Measurements from ENCODE around the gene WWC2.
A peak's percentile ranks its signal among the peaks of the same experiment; 100 is the strongest.

Gene WWC2

DNA sequence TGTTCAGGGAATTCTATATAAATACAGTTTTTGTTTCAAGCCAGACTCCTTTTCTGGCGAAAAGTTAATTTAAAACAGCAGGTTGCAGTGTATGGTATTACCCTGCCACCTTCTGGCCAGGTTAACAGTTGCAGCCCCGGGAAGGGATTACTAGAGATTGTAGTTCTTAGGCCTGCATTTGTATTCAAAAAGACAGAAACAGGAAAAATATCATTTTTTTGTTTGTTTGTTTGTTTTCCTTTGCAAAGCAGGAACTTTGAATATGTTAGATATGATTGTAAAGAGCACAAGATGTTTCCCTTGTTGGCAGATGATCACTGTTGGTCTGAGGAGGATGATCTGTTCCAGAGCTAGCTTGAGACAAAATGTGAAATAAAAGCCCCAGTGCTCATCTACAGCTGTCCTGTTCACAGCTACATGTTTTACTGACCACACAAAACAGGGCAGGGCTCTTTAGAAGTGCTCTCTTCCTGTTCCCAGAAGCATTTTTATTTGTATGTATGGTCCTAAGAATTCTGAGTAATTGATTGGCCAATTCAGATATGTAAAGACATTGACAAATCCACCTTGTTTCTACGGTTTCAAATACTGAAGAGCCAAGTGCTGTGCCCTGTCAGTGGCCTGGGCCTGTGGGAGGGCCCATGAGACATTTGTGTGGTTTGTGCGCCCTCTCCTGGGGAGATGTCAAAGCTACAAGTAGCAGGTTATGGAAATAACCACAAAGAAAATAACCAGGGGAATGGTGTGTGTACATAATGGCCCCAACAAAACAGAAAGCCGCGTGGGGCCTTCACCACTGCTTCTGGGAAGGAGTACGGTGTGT is 163.1 kb downstream of the WWC2 start:
- DNase-seq: peak; percentile 67

DNA sequence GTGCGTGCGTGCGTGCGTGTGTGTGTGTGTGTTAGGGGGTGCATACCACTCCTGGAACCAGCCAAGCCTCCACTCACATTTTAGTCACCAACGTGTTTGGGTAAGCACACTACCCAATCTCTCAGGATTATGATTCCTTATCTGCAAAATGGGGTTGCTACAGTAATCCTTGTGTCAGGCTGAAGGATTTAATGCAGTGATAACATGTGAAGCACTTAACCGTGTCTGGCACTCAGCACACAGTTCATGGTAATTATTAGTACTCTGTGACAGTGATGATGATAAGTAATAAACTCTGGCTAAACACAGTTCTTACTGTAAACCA is 163.7 kb downstream of the WWC2 start:
- DNase-seq: no peak

DNA sequence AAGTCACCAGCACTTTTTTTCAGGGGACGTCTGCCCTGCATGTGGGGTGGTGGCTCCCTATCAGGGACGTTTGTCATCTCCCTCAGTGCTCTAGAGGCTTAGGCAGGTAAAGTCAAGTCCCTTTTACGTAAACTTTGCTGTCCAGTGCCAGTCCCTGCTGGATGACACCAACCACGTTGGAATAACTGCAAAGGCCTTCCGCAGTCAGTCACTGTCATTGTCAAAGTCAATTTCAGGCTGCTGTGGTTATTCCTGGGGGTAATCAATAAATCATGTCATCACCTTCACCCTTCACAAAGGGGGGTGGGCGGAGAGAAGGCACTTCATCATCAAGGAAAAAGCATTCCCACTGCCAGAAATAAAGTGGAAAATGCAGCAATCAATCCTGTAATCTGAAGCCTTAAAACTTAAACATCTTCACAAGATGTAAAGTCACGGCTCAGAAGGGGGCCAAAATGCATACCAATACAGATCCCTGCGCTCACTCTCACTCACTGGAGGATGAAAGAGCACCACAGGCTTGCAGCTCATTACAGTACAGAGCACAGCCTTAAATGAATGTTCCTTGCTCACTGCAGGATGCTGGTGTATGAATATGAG is 164.8 kb downstream of the WWC2 start:
- DNase-seq: no peak

DNA sequence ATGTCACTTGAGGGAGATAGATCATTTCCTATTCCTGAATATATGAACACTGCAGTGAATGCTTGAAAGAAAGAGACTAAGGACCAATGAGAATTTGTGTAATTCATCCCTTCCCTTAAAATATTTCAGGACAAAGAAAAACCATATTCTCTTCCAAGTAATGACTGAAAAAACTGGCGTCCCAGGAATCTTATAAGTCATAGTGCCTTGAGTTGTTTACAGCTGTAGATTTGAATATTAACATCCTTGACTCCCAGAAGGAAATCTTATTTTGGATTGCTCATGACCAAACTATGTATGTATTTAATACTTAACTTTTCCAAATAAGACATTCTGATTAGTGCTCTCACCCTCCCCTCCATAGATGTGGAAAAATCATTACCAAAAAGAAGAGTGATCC is 165.6 kb downstream of the WWC2 start:
- DNase-seq: peak; percentile 8

DNA sequence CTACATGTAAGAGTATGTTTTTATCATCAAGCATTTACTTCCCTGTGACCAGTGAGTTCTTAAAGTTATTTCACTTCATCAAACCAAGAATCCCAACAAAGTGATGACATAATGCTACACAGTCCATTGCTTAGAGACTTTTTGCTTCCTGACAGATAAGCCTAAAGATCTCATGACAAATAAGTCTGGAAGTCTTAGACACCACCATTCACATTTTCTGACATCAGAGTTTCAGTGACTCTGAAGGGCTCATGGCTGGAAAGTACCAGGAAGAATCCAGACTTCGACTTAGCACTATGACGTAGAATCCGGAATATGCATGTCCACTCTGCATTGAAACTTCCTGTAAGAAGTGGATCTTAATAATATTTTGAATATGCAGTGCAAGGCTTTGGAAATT is 167.3 kb downstream of the WWC2 start:
- DNase-seq: peak; percentile 32

DNA sequence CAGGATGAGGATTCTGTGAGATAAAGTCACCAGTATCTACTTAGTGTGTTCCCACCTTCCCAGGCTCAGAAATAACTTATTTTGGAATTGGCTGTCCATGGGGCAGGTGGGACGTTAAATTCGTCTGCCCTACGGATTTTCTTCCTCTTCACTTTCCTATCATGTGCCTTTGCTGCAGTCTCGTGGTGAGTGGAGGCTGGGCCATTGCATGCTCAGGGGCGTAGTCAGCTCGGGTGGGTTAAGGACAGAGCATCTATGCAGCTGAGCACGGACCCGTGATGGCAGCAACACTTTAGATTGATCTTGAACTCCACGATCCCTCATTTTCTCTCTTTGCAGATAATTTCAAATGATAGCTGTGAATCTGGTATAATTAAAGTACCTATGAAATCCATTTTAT is 169.5 kb downstream of the WWC2 start:
- DNase-seq: no peak

DNA sequence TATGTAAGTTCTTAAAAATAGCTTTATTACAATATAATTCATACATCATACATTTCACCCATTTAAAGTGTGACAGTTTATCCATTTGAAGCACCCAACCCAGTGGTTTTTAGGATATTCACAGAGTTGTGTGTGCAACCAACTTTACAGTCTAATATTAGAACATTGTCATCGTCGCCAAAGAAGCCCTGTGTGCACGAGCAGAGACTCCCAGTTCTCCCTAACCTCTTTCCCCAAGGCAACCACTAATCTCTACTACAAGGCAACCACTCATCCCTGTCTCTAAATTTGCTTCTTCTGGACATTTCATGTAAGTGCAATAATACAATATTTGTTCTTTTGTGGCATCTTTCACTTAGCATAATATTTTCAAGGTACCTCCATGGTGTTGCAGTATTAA is 173.3 kb downstream of the WWC2 start:
- DNase-seq: no peak

DNA sequence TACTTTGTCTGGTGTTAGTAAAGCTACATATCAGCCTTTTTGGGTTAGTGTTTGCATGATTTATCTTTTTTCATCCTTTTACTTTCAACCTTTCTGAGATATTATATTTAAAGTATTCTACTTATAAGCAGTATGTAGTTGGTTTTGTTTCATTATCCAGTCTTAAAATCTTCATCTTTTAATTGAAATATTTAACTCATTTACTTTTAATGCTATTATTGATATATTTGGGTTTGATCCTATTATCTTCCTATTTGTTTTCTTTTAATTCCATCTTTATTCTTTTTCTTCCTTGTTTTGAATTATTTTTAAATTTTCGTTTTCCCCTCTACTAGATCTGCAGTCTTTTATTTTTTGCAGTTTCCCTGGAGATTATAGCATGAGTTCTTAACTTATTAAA is 177.0 kb downstream of the WWC2 start:
- DNase-seq: no peak

DNA sequence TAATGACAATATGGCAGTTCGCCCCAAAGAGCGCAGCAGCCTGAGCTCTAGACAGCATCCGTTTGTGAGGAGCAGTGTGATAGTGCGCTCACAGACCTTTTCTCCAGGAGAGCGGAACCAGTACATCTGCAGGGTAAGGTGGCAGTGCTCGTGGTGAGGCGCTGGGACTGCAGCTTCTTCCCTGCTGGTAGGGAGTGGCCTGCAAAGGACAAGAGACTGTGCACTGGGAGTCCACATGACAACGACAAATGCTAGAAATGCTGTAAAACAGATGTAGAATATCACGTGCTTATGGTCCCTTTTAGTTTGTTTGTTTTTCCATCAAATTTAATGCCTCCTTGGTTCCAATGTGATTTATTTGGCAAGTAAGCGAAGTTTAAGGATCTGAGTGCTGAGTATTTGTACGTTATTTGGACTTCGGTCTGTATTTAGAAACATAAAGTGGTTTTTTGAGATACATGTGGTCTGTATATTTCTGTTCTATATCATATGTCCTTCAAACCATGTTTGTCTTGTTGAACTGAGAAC is 185.3 kb downstream of the WWC2 start:
- DNase-seq: no peak

DNA sequence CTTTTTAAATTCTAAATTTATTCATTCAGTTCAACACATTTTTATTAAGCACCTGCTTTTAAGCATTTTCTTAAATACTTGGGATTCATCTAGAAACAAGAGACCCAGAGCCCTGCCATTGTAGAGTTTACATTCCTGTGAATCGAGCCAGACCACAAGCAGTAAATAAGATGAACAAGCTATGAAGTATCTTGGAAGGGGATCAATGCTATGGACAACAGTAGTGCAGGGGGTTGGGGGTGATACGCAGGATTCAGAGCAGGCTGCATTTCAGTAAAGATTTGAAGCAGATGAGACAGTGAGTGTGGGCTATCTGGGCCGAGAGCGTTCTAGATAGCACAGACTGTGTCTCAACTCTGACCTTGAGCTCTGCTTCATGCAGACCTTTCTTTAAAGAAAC is 185.9 kb downstream of the WWC2 start:
- no peak for DNase-seq

DNA sequence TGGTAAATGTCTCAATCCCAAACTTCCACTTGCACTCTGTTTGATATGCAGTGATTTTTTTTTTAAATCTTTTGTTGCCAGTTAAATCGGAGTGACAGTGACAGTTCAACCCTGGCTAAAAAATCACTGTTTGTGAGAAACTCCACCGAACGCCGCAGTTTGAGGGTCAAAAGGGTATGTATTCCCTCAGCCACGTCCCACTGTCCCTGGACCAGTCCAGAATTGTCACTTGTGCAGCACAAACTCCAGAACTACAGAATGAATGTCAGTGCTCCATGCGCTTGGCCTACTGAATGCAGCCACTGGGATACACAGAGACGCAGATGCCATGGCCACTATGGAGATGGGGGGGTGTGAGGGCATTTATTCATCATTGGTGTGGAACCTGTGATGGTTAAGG is 186.8 kb downstream of the WWC2 start:
- DNase-seq: no peak

DNA sequence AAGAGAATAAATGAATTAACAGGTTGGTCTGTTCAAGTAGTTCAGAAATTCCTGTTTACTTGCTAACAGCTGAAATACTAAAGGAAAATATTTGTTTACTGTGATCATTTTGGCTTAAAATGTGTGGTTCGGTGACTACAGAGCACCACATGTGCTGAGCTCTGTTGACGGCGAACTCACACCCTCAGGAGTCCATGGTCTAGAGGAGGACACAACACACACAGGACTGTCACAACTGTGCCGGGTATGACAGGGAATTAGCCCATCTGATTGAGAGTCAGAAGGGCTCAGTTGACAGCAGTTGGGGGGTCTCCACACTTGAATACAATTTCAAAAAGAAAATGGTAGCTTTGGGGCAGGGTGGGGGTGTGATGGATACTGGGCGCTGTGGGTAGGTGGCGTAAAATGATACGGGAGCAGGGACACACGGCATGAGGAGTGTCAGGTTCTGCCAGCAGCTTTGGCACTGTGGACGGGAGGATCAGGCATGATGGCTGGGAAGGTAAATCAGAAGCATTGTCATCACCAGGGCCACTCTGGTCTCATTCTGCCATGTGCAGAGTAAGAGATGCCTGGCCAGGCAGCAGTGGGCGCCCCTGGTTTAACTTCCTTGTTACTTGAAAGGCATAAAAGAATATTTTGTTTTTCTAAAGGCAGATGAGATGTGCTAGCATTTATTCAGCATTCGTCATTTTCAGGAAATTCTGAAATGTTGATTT is 187.7 kb downstream of the WWC2 start:
- DNase-seq: no peak

DNA sequence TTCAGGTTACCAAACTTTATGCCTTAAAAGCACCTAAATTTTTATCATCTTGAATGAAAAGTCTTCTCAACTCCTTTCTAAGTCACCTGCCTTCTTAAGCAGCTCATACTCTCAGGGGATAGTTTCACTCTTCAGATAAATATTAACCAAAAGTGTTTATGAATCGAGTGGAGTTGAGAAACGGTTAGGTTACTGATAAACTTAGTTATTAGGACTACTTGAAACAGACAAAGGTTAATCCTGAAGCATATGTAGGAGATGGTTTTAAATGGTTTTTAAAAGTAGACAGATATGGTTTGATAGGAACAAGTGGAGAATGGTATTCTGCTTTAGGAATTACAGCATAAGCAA is 188.2 kb downstream of the WWC2 start:
- DNase-seq: peak; percentile 44

DNA sequence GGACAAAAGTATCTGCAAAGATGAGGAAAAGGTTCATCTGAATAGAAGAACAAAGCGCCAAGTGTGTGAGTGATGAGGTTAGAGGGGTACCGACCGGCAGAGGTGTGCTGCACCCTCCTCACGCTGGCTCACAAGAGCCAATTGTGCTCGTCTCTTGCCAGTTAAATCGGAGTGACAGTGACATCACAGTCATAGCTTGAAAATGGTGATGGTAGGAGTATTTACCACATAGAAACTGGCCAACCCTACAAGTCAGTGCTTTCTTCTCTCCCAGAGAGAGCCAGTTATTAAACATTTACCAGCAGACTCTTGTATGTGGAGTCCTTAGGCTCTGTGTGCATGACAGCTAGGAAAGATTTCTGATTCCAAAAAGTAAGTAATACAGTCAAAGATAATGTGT is 188.6 kb downstream of the WWC2 start:
- no peak for DNase-seq

DNA sequence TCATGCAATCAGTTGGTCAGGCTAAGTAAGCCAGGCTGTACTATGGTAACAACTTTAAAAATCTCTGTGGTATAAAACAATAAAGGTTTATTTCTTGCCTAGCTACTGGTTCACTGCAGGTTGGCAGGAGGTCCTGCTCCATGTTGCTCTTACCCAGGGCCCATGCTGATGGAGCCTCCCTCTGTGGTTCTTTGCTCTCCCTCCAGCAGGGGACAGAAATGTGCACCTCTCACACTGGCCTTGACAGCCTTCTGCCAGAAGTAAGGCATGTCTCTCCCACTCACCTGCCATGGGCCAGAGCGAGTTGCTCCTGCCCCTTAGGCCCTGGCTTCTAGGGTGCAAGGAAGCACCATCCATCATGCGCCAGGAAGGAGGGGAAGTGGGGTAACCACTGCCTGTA is 189.9 kb downstream of the WWC2 start:
- DNase-seq: no peak

DNA sequence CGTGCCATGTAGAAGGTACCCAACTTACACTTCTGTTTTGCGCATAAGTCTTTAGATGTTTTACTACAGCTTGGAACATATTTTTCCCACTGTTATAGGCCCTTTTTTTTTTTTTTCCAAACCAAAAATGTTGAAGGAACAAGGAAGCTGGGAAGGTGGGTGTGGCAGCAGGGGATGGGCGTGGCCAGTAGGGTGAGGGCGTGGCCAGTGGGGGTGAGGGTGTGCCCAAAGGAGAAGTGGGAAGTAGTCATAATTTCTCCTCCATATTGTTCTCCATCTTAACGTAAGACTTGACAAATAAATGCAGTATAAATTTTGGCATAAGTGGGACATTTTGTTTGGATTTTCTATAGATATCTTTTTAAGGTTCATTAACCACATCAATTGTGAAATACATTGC is 190.6 kb downstream of the WWC2 start:
- no peak for DNase-seq

DNA sequence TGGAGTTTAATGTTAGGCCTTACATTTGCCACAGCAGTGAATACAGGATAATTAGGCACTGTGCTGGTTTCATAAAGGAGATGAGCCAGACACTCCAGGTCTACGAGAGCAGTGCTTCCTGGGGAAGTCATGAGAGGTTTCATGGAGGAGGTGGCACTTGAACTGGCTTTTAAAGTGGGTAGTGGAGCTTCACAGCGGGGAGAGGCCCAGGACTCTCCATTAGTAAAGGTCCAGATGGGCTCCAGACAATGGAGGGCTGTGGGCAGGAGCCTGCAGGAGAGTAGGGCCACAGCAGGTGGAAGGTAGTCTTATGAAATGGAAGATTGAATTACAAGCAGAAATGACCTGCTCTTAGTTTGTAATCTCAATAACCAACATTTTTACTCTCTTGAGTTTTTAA is 192.0 kb downstream of the WWC2 start:
- DNase-seq: no peak

DNA sequence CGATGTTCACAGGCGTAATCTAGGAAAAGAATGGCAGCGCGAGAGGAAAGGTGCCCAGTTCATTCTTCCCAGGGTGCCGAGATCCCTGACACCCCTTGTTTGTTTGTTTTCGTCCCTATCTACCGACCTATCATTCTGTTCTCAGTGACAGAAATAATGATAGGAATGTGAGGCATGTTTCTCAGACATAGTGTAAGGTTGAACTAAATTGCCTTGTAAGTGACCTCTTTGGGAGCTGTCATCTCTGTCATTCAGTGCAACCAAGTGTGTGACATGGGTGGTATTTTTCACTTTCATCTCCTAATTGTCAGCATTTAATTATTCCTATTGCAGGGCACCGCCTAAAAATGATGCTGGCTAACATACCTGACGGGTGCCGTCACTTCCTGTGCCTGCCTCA is 196.7 kb downstream of the WWC2 start:
- DNase-seq: no peak

DNA sequence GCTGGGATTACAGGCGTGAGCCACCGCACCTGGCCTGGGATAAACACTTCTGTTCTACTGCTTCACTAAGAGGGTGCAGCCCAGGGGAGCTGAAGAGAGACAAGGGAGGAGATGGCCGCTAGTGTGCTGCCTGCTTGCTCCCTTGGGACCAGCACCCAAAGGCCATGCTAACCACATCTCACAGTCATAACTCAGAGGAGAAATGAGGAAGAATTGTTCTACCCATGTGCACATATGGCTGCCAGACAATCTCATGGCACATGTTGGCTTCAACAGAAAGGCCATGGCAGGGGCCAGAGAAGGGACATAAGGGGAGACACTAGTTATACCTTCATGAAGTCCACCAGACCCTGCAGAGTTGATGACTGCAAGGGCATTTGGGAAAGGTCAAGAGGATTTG is 198.6 kb downstream of the WWC2 start:
- DNase-seq: no peak

DNA sequence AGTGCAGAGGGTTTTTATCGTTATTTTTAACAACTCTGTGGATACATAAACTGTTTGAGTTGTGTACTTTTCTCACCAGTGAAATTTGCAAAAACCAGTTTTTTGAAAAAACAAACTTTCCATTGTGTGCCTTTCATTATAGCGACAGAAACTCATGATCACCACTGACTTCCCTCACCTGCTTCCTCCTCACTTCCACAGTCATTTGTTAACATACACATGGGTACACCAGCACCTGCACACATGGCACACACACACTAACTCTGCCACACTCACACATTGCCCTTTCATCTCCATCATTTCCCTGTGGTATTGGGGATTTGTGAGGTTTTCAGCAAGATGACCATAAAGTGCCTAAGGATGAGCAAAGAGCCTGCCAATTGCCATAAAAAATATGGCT is 200.4 kb downstream of the WWC2 start:
- DNase-seq: no peak

DNA sequence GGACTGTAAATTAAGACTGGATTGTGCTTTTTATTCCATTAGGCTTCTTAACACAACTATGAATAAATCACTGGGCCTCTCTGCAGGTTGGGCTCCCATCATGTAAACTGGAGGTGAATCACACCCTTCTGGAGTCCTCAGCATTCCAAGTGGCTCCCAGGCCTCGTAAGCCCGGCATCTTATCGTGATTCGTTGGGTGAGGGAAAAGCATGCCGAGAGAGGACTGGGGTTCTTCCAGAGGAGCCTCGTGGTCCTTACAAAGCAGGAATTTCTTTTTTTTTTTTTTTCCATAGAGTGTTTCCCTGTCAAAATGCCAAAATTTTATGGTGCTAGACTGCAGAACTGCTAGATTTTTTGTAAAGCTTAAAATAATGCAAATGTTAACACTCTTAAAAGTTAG is 201.0 kb downstream of the WWC2 start:
- no peak for DNase-seq

DNA sequence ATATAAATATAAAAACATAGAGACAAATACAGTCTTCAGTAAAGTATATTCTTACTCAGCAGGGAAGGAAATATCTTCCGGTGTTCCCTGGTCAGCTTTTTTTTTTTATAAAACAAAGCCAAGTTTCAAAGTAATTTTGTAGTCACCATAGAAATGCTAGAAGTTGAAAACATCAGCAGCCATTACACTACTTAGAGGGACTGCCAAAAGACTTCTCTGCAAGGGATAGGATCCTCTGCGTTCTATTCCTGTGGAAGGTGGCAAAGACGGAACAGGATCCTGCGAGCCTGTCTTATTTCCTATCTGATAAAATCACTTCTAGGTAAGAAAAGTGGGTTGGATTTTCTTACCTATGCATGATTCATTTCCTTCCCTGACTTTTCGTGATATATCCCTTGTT is 201.6 kb downstream of the WWC2 start:
- DNase-seq: no peak

DNA sequence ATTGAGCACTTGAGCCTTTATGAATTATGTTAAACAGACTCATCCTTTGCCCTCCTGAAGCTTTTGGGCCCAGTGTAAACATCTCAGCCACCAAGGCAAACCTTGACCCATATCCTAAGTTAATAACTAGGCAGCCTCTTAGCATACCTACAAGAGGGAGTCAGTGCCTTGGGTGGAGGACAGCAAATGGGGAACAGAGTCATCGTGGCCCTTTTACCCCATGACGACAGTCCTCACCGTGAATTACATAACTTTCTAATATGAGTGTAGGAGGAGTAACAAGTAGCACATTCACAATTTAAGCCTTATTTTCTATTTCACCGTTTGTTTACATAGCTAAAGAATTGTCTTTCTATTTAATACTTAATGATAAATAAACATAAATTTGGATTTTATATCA is 204.2 kb downstream of the WWC2 start:
- DNase-seq: no peak

DNA sequence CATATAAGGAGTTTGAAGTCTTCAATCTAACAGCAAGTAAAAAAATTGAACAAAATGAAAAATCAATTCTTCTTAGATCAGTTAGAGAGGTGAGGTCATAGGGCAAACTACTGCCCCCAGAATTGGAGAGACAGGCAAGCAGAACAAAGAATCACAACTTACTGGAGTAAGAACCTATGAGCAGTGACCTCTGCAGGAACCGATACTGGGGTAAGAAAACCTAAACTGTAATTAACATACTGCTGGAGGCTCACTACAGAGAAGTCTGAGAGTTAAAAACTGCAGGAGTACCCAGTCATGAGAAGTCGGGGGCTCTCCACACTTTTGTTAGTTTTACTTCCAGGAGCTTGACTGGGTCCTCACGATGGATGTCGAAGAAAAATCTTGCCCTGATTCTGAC is 205.0 kb downstream of the WWC2 start:
- no peak for DNase-seq

Data from kidney glomerular epithelial cell (primary cell).